HG03280 (cell line): Measurements from ENCODE around the gene RTEL1.

Experiments used
- ATAC-seq: cut with Tn5 transposase; IDR thresholded peaks from one replicate; pipeline ENCODE4 v1.9.1; 2021; ENCODE audit warnings: mild to moderate bottlenecking, moderate library complexity; ENCODE audit not compliant: unreplicated experiment

The RTEL1 gene

DNA sequence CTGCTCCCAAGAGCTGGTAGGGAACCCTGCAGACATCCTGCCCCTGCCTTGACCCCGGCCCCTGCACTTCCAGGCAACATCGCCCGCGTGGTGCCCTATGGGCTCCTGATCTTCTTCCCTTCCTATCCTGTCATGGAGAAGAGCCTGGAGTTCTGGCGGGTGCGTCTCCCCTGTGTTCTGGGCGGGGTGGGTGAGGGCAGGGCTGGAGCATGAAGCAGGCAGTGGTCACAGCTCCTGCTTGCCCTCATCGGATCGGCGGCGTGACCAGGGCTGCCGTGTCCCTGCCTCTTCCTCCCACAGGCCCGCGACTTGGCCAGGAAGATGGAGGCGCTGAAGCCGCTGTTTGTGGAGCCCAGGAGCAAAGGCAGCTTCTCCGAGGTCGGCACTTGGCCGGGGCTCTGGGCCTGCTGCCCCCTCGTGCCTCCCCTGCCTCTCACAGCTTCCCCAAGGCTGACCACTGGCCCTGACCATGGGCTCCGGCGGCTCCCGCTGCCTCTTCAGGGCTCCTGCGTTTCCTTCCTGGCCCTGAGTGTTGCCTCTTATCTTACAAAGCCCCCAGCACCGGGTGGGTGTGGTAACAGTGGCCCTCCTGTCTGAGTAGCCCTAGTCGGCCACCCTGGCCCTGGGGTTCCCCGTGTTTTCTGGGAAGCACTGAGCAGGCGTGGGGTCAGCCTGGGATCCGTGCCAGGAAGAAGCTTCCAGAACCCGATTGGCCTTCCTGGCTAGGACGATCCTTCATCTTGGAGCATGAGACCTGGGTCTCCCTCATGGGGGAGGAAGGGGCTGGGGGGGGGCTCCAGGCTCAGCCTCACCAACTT is 30.3 kb downstream of the RTEL1 start:
- no peak for ATAC-seq

DNA sequence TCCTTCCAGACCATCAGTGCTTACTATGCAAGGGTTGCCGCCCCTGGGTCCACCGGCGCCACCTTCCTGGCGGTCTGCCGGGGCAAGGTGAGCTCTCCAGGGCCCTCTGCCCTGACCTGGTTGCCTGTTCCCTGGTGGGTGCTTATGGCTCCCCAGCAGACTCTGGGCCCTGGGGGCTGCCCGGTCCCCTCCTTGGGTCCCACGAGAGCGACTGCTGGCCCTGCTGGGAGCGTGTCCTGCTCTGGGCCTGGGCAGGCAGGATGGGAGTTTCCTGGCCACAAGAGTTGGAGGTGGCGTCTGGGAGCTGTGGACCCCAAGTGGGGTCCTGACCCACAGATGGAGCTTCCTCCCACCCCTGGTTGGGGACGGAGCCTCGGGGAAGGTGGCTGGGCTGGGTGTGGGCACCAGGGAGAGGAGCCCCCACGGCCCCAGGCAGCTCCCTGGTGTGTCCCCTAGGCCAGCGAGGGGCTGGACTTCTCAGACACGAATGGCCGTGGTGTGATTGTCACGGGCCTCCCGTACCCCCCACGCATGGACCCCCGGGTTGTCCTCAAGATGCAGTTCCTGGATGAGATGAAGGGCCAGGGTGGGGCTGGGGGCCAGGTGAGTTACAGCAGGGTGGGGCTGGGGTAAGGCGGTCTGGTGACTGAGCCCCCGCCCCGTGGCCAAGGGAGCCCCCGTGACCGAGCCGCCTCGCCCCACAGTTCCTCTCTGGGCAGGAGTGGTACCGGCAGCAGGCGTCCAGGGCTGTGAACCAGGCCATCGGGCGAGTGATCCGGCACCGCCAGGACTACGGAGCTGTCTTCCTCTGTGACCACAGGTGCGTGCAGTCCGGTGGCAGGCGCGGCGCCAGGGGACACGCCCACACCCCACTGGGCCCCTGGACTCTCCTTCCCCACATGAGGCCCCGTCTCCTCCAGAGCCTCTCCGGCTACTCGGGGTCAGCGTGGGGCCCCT is 31.2 kb downstream of the RTEL1 start:
- ATAC-seq = no peak

DNA sequence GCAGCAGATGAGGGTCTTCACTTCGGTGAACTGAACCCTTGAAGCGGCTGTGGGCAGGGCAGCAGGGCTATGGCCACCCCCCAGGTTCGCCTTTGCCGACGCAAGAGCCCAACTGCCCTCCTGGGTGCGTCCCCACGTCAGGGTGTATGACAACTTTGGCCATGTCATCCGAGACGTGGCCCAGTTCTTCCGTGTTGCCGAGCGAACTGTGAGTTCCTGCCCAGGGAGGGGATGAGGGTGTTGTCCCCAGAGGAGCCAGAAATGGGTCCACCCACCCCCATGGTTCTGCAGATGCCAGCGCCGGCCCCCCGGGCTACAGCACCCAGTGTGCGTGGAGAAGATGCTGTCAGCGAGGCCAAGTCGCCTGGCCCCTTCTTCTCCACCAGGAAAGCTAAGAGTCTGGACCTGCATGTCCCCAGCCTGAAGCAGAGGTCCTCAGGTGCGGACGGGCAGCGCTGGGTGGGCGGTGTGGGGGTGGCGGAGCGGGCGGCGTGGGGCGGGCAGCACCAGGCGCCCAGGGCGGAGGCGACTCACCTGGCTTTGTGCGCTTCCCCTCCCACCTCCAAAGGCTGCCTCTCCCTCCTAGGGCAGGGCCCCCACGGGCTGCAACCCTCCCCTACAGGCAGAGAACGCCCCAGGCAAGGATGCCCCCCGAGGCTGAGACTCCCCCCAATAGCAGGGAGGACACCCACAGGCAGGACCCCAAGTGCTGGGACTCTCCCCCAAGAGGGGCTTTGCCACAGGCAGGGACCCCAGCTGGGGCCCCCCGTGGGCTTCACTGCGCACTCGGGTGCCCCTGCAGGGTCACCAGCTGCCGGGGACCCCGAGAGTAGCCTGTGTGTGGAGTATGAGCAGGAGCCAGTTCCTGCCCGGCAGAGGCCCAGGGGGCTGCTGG is 32.1 kb downstream of the RTEL1 start:
- no peak for ATAC-seq

DNA sequence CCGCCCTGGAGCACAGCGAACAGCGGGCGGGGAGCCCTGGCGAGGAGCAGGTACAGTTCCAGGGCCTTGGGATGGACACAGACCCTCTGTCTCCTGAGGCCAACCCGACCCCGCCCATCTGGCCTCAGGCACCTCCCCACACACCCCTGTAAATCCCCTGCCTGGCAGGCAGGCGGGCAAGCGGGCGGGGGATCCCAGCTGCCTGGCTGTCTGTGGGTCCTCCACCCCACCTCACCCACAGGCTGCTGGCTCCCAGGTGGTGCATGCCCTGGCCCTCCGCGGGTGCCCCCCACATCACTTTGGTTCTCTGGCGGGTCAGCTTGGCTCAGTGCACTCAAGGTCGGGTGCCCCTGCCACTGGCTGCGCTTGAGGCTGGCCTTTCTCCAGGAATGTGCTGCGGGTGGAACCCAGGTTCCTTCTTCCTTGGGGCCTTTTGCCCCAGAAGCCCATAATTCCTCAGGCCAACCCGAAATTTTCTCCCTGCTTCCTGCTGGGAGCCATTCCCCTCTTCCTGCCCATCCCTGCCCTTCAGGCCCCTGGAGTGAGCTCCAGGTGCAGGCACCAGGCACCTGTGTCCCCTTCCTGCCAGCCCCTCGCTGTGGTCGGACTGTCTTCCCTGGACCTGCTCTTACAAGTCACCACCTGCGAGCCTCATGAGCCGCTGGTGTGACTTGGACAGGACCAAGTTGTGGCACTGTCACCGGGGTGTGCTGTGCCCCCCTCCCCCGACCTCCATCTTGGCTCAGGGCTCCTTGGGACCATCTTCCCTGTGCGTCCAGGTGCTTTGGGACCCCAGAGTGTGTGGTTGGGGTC is 33.0 kb downstream of the RTEL1 start:
- no peak for ATAC-seq

DNA sequence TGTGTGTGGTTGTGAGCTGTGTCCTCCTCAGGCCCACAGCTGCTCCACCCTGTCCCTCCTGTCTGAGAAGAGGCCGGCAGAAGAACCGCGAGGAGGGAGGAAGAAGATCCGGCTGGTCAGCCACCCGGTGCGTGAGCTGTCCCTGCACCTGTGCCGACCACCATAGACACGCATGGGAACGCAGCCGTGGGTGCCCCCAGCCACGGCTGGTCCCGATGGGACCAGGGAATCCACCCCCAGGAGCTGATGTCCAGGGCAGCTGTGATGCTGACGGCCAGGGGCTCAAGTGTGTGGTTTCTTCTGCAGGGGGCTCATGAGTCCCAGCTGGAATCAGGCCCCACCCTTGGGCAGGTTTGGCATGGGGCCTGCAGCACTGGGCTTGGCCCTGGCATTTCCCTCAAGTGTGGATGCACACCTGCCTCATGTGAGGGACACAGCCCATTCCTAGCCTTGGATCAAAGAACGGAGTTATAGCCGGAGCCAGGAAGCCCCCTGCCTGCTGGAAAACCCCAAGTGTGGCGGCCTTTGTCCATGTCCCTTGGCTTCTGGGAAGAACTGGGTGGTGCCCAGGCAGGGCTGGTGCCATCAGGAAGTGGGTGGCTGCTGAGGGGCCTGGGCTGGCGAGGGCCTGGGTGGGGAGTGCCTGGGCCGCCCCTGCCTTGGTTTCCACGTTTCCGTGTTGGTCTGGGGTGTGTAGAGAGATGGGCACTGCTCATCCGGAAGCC is 33.8 kb downstream of the RTEL1 start:
- no peak for ATAC-seq

DNA sequence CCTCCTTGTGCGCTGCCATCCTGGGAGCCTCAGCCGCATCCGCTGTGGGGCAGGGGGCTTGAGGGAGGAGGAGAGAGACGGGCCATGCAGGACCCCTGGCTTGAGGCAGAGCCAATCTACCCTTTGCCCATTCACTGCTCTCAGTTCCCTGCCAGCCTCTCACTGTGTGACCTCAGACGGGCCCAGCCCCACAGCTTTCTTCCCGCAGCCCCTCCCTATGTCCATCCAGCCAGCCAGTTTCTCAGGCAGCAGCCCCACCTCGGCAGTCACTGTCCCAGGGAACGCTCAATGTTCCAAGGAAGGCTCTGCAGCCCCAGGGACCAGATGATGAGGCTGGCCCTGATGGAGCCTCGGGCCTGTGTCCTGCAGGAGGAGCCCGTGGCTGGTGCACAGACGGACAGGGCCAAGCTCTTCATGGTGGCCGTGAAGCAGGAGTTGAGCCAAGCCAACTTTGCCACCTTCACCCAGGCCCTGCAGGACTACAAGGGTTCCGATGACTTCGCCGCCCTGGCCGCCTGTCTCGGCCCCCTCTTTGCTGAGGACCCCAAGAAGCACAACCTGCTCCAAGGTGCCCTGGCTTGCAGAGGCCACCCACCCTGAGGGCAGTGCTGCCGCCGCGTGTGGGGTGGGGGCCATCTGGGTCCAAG is 34.4 kb downstream of the RTEL1 start:
- ATAC-seq = no peak

DNA sequence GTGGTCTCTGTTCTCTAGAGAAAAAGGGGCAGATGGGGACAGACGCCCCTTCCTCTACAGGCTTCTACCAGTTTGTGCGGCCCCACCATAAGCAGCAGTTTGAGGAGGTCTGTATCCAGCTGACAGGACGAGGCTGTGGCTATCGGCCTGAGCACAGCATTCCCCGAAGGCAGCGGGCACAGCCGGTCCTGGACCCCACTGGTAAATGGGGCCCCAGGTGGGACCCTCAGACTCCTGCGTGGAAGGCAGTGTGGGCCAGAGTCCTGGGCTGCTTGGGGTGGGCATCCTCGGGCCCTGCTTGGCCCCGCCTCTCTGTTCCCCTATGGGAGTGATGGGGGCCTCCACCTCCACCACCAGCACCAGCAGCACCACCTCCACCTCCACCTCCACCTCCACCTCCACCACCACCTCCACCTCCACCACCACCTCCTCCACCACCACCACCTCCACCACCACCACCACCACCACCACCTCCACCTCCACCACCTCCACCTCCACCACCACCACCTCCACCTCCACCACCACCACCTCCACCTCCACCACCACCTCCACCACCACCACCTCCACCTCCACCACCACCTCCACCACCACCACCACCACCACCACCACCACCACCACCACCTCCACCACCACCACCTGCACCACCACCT is 35.1 kb downstream of the RTEL1 start:
- no peak for ATAC-seq

DNA sequence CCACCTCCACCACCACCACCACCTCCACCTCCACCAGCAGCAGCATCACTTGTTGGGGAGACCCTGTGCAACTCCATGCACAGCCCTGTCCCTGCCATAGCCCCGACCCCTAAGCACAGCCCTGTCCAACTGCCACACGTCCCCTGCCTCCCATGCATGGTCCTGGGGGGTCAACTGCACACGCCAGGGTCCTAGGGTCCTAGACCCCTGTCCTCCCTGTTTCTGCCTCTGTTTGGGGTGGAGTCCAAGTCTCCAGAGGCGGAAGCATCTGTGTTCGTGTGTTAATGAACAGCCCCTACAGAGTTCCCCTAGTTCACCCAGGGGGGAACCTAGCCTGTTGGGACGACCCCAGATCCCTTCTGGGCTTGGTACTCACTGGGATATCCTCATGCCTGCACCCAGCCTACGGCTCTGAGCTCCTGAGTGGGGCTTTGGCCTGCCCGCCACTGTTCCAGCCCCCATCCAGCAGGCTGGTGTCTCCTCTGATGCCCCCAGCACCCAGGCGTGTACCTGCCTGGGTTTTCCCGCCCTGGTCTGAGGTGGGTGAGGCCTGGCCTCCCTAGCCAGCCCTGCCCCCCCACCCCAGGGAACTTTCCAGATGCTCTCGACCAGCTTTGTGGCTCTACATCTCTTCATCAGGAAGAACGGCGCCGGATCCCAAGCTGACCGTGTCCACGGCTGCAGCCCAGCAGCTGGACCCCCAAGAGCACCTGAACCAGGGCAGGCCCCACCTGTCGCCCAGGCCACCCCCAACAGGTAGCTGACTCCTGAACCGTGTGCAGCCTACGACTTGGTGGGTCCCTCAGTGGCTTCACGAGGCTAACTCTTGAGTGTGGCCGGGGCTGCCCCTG is 35.8 kb downstream of the RTEL1 start:
- ATAC-seq = no peak

DNA sequence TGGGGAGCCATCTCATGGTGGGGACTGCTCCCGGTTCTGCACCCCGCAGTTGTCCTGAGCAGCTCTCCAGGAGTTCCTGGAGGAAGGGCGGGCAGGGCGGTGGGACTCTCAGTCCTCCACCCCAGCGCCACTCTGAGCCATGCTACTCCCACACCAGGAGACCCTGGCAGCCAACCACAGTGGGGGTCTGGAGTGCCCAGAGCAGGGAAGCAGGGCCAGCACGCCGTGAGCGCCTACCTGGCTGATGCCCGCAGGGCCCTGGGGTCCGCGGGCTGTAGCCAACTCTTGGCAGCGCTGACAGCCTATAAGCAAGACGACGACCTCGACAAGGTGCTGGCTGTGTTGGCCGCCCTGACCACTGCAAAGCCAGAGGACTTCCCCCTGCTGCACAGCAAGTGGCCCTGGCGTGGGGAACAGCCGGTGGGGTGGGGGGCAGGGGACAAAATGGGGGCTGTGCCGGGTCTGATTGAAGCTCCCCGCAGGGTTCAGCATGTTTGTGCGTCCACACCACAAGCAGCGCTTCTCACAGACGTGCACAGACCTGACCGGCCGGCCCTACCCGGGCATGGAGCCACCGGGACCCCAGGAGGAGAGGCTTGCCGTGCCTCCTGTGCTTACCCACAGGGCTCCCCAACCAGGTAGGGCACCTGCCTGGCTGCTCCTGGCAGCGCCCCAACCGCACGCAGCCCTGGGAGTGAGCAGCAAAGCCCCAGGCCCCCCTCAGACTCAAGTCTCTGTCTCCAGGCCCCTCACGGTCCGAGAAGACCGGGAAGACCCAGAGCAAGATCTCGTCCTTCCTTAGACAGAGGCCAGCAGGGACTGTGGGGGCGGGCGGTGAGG is 36.7 kb downstream of the RTEL1 start:
- no peak for ATAC-seq

DNA sequence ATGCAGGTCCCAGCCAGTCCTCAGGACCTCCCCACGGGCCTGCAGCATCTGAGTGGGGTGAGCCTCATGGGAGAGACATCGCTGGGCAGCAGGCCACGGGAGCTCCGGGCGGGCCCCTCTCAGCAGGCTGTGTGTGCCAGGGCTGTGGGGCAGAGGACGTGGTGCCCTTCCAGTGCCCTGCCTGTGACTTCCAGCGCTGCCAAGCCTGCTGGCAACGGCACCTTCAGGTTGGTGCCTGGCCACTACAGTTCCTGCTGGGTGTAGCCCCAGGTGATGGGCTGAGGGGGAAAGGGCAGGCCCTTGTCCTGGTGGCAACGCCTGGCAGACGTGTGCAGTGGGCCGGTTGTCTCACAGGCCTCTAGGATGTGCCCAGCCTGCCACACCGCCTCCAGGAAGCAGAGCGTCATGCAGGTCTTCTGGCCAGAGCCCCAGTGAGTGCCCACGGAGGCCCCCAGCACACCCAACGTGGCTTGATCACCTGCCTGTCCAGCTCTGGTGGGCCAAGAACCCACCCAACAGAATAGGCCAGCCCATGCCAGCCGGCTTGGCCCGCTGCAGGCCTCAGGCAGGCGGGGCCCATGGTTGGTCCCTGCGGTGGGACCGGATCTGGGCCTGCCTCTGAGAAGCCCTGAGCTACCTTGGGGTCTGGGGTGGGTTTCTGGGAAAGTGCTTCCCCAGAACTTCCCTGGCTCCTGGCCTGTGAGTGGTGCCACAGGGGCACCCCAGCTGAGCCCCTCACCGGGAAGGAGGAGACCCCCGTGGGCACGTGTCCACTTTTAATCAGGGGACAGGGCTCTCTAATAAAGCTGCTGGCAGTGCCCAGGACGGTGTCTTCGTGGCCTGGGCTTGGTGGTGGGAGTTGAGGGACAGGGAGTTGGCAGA is 37.6 kb downstream of the RTEL1 start:
- ATAC-seq = no peak

DNA sequence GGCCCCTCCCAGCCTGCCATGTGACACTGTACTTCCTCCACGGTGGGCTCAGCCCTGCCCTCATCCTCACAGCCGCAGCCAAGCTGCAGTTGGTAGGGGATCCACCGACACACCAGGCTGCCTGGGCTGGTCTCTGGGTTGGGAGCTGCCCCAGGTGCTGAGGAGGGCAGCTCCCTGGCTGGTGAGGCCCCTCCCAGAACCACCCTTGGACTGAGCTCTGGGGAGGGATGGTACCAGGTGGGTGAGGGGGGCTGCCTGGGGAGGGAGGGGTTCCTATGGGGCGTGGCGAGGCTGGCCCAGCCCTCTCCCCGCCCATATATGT is 38.2 kb downstream of the RTEL1 start:
- ATAC-seq = no peak

DNA sequence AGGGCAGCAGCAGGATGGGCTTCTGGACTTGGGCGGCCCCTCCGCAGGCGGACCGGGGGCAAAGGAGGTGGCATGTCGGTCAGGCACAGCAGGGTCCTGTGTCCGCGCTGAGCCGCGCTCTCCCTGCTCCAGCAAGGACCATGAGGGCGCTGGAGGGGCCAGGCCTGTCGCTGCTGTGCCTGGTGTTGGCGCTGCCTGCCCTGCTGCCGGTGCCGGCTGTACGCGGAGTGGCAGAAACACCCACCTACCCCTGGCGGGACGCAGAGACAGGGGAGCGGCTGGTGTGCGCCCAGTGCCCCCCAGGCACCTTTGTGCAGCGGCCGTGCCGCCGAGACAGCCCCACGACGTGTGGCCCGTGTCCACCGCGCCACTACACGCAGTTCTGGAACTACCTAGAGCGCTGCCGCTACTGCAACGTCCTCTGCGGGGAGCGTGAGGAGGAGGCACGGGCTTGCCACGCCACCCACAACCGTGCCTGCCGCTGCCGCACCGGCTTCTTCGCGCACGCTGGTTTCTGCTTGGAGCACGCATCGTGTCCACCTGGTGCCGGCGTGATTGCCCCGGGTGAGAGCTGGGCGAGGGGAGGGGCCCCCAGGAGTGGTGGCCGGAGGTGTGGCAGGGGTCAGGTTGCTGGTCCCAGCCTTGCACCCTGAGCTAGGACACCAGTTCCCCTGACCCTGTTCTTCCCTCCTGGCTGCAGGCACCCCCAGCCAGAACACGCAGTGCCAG is 38.7 kb downstream of the RTEL1 start, which contains the start of gene TNFRSF6B:
Gene TNFRSF6B, plus strand, starts transcription at position 25 of the 729 bp plus-strand sequence. Its CDS starts 116 bp downstream, at position 141.
- ATAC-seq = no peak

DNA sequence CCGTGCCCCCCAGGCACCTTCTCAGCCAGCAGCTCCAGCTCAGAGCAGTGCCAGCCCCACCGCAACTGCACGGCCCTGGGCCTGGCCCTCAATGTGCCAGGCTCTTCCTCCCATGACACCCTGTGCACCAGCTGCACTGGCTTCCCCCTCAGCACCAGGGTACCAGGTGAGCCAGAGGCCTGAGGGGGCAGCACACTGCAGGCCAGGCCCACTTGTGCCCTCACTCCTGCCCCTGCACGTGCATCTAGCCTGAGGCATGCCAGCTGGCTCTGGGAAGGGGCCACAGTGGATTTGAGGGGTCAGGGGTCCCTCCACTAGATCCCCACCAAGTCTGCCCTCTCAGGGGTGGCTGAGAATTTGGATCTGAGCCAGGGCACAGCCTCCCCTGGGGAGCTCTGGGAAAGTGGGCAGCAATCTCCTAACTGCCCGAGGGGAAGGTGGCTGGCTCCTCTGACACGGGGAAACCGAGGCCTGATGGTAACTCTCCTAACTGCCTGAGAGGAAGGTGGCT is 39.3 kb downstream of the RTEL1 start:
- no peak for ATAC-seq

DNA sequence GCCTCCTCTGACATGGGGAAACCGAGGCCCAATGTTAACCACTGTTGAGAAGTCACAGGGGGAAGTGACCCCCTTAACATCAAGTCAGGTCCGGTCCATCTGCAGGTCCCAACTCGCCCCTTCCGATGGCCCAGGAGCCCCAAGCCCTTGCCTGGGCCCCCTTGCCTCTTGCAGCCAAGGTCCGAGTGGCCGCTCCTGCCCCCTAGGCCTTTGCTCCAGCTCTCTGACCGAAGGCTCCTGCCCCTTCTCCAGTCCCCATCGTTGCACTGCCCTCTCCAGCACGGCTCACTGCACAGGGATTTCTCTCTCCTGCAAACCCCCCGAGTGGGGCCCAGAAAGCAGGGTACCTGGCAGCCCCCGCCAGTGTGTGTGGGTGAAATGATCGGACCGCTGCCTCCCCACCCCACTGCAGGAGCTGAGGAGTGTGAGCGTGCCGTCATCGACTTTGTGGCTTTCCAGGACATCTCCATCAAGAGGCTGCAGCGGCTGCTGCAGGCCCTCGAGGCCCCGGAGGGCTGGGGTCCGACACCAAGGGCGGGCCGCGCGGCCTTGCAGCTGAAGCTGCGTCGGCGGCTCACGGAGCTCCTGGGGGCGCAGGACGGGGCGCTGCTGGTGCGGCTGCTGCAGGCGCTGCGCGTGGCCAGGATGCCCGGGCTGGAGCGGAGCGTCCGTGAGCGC is 39.9 kb downstream of the RTEL1 start:
- ATAC-seq = no peak
